GM12874 (cell line): ENCODE data around the gene B4GALT2.

ENCODE experiments used
- TF ChIP-seq, protein P1 (sequence below): IDR thresholded peaks from 2 replicates; pipeline ENCODE4 v1.5.1; 2011; ENCODE audit warnings: low read depth, mild to moderate bottlenecking, control low read depth, low read length, moderate library complexity; ENCODE audit not compliant: insufficient read depth

The B4GALT2 gene

DNA sequence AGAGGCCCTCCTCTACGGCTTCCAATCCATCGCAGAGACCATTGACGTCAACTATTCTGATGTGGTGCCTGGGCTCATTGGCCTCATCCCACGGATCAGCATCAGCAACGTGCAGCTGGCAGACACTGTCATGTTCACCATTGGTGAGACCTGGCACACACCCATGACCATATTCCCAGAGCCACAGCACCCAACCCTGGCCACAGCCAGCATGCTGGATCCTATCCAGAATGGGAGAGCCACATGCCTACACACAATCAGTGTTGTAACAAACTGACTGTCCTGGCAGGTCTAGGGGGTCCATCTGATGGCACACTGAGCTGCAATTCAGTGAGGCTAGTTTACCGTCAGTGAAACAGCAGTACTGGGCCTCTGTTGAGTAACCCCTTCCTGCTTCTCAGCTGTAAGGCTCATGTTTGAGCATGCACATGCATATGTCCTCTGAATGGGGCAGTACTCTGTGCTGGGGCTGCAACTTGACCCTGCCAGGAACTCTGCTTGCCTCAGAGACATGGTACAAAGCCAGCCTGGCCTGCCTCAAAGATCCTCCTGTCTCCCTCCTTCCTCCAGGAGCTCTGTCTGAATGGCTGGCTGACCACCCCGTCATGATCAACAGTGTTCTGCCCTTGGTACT is 21.5 kb upstream of the B4GALT2 start:
- TF ChIP-seq, protein P1, sequence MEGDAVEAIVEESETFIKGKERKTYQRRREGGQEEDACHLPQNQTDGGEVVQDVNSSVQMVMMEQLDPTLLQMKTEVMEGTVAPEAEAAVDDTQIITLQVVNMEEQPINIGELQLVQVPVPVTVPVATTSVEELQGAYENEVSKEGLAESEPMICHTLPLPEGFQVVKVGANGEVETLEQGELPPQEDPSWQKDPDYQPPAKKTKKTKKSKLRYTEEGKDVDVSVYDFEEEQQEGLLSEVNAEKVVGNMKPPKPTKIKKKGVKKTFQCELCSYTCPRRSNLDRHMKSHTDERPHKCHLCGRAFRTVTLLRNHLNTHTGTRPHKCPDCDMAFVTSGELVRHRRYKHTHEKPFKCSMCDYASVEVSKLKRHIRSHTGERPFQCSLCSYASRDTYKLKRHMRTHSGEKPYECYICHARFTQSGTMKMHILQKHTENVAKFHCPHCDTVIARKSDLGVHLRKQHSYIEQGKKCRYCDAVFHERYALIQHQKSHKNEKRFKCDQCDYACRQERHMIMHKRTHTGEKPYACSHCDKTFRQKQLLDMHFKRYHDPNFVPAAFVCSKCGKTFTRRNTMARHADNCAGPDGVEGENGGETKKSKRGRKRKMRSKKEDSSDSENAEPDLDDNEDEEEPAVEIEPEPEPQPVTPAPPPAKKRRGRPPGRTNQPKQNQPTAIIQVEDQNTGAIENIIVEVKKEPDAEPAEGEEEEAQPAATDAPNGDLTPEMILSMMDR = no peak

DNA sequence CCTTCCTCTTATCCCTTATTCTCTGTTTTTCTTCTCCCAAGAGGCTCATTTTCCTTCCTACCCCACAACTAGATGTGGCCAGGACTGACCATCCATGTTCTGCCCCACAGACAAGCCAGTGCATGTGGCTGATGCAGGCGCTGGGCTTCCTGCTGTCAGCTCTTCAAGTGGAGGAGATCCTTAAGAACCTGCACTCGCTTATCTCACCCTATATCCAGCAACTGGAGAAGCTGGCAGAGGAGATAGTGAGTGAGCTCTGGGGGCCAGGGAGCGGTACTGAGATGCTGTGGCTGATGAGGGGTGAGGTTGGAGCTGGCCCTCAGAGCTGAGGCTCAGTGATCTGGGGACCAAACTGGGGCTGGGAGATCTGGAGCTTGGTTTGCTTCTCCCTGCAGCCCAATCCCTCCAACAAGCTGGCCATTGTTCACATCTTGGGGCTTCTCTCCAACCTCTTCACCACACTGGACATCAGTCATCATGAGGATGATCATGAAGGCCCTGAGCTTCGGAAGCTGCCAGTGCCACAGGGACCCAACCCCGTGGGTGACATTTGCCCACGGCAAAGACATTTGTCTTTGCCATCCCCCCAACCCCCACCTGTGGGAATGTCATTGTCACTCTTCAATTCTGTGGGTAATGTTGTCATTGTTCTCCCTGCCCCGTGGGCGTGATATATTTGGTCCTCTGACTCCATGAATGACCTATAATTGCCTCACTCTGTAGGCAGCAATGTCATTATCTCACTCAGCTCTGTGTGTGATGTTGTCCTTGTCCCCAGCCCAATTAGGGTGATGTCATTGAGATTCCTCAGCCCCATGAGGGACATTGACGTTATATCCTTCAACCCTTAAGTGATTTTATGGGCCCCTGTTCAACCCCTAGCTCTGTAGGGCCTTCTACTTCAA is 20.4 kb upstream of the B4GALT2 start:
- TF ChIP-seq, protein P1 = no peak

DNA sequence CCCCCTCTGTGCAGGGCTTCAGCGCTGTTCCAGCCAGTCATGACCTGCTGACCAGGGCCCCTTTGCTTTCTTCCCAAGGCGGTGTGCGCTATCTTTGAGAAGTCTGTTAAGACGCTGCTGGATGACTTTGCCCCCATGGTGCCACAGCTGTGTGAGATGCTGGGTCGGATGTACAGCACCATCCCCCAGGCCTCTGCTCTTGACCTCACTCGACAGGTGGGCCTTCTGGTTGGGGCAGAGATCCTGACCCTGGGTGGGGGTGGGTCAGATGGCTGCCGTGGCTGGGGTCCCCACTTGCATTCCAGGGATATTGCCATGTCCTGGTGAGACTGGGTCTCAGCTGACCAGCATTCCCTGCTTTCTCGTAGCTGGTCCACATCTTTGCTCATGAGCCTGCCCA is 18.2 kb upstream of the B4GALT2 start:
- TF ChIP-seq, protein P1 = no peak

DNA sequence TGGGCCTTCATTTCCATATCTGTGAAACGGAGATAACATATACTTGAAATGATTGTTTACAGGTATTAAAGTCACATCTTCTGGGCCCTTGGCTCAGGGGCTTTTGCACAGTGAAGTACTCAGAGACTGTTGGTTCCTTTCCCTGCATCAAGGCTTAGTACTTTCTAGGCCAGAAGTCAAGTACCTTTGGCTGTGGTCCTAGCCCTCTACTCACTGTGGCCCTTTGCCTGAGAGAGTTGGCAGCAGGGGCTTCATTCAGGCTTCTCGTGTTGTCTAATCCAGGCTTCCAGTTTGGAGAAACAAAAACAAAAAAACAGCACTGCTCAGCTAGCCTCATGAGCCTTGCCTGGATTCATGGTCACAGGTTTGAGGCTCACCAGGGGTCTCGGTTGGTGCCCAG is 17.3 kb upstream of the B4GALT2 start:
- TF ChIP-seq, protein P1 = no peak

DNA sequence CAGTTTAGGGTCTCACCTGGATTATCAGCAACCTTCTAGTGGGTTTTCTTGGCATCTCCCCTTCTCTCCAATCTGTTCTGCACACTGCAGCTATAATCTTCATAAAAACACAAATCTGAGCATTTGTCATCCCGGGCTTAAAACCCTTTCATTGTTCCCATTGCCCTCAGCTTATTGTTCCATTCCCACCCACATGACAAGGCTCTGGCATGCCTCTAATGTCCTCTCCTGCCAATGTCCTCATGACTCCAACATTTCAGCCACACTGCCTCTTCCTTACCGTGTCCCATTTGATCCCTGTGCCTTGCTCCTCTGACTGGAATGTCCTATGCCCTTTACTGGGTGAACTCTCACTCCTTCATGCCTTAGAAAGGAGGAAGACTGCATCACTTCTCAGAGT is 16.7 kb upstream of the B4GALT2 start:
- TF ChIP-seq, protein P1 = no peak

DNA sequence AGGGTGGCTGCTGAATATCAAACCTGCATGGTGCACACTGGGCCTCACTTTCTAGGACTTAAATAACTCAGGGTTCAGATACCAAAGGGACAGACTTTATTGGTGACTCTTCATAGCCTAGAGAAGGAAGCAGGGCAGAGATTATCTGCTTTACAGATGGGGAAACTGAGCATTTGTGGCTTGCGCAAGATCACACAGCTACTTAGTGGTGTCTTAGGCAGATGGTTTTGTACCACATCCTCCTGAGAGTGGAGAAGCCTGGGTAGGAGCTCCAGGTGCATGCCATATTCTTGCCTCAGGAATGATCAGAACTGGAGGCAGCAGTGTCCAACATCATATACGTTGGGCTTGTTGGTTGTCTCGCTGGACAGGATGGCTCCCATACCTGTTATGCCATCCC is 16.0 kb upstream of the B4GALT2 start:
- TF ChIP-seq, protein P1 = no peak

DNA sequence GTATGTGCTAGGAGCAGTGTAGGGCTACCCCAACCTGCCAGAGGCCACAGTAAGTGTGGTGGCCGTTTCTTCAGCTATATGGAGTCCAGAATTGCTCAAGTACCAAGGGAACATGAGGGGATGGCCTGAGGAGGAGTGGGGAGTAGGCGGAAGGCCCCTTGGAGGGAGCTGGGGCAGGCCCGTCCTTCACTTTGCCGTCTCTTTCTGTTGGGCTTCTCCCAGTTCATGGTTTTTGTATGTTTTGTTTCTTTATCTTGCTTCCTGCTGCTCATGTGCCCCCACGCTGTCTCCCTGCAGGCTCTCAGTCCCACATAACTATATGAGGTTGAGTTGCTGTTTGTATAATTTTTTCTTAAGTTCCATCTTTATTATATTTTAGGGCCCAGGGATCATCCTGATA is 15.1 kb upstream of the B4GALT2 start:
- TF ChIP-seq, protein P1 = no peak
